Measurements from ENCODE around the gene CLTB.

The CLTB gene

GRCh38 chr5:176392526-176392925, 23.8 kb downstream of the CLTB start:
- TF ChIP-seq, protein P1, sequence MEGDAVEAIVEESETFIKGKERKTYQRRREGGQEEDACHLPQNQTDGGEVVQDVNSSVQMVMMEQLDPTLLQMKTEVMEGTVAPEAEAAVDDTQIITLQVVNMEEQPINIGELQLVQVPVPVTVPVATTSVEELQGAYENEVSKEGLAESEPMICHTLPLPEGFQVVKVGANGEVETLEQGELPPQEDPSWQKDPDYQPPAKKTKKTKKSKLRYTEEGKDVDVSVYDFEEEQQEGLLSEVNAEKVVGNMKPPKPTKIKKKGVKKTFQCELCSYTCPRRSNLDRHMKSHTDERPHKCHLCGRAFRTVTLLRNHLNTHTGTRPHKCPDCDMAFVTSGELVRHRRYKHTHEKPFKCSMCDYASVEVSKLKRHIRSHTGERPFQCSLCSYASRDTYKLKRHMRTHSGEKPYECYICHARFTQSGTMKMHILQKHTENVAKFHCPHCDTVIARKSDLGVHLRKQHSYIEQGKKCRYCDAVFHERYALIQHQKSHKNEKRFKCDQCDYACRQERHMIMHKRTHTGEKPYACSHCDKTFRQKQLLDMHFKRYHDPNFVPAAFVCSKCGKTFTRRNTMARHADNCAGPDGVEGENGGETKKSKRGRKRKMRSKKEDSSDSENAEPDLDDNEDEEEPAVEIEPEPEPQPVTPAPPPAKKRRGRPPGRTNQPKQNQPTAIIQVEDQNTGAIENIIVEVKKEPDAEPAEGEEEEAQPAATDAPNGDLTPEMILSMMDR (IDR thresholded peaks at IDR 0.05), result no peak
- Histone ChIP-seq H3K4me3 (no peak overlapping the region), H3K27ac (no peak overlapping the region)
- DNase-seq (ENCODE audit: low spot score), result no peak

DNA sequence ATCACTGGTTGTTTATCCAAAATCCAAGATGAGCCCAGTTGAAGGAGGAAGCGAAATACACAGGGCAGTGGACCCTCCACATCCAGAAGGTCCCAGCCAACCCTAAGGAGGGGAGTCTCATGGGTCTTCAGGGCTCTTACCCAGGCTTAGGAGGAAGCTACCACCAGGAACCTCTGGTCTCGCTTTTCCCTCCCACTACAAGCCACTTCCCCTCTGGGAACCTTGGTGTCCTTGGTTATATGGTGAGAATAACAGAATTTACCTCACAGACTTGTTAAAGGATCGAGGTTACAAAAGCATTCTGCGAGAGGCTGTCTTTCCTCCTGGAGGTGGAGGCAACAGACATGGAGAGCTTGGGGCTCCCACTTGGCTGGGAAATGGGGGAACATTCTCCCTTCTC, 24.3 kb downstream of the CLTB start:
- no peak for DNase-seq (ENCODE audit: low spot score)
- TF ChIP-seq, protein P1 (IDR thresholded peaks at IDR 0.05), result no peak
- Histone ChIP-seq H3K27ac (no peak overlapping the region), H3K4me3 (no peak overlapping the region)

- TF ChIP-seq, protein P1 (IDR thresholded peaks at IDR 0.05), result no peak
- Histone ChIP-seq H3K4me3 (no peak overlapping the region), H3K27ac (no peak overlapping the region)
- no peak for DNase-seq (ENCODE audit: low spot score)
These were observed 24.9 kb downstream of the CLTB start for GRCh38 chr5:176391479-176391878.

DNA sequence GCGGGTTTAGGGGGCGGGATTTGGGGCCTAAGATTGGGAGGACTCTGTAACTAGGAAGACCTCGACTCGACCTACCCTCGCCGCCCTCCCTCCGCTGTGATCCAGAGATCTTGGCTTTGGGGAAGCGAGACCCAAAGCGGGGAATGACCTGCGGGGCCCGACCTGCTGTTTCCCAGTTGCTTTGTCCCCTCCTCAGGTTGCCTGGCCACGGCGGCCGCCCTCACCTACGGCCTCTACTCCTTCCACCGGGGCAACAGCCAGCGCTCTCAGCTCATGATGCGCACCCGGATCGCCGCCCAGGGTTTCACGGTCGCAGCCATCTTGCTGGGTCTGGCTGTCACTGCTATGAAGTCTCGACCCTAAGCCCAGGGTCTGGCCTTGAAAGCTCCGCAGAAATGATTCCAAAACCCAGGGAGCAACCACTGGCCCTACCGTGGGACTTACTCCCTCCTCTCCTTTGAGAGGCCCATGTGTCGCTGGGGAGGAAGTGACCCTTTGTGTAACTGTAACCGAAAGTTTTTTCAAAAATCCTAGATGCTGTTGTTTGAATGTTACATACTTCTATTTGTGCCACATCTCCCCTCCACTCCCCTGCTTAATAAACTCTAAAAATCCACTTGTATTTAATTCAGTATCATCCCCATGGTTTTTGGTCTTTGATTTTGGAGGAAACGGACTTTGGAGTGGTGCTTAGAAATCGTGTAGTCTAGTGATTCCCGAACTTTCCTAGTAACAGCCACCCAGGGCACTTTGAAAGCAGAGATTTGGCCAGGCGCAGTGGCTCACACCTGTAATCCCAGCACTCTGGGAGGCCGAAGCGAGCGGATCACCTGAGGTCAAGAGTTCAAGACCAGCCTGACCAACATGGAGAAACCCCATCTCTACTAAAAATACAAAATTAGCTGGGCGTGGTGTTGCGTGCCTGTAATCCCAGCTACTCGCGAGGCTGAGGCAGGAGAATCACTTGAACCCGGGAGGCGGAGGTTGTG, 26.9 kb downstream of the CLTB start:
- Histone ChIP-seq H3K4me3 (peak overlapping the region; percentile 95), H3K27ac (peak overlapping the region; percentile 91 to 95)
- no peak for DNase-seq (ENCODE audit: low spot score)
- TF ChIP-seq, protein P1 (IDR thresholded peaks at IDR 0.05), result no peak

DNA sequence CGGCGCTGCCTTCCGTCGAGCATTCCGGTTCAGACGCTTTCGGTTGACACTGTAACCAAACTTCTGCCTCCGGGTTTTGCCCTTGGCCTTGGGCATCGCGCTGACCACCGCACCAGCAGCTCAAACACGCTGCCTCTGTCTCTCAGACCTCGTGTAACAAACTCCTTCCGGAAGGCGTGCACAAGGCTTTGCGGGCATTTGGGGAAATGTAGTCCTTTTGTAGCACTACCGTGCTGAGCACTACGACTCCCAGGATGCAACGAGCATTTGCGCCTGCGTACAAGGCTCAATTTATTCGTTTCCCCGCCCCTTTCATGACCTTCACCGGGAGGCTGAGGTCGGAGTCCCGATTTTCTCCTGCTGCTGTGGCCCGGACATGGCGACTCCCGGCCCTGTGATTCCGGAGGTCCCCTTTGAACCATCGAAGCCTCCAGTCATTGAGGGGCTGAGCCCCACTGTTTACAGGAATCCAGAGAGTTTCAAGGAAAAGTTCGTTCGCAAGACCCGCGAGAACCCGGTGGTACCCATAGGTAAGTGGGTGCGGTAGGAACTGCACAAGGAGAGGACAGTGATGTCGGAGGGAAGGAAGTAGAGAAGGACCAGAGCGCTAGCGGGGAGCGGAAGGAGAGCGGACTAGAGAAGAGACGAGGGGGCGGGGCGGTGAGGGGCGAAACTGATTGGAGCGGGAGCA, 27.8 kb downstream of the CLTB start, which contains the start of the genes HIGD2A and NOP16:
TSS of gene HIGD2A (plus strand) at position 308 of the 691 bp plus-strand sequence. CDS start at position 377, 69 bp downstream.
TSS of gene NOP16 (minus strand) at position 155 of the 691 bp plus-strand sequence. CDS start at position 96, 59 bp downstream.
- peak within 1 kb of the TSS; percentile 95 for H3K4me3 ChIP-seq
- TF ChIP-seq, protein P1 (IDR thresholded peaks at IDR 0.05), result no peak
- DNase-seq (ENCODE audit: low spot score), result peak; percentile 98
- peak within 1 kb of the TSS; percentile 91 to 95 for H3K27ac ChIP-seq

DNA sequence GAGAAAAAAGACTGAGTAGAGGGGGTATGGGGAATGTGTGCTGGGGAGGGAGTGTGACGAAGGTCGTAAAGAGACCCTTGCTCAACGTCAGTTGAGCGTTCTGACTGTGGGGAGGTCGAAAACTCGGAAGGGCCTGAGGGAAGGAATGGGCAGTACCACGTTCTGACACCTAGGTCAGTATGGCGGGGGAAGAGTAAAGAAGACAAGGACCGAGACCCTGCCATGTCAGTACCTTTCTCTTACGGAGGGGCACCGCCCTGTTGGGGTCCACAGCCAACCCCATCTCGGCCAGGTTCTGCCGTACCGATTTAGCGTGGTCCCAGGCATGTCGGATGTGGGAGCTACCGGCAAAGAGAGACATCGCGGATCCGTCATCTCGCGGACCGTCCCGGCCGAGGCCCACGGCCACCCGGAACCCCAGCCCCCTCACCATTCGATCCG, 28.3 kb downstream of the CLTB start:
- Histone ChIP-seq H3K4me3 (peak overlapping the region; percentile 95), H3K27ac (peak overlapping the region in 1 of 2 donors; percentile 95)
- DNase-seq (ENCODE audit: low spot score), result no peak
- TF ChIP-seq, protein P1 (IDR thresholded peaks at IDR 0.05), result no peak

All from coronary artery (tissue), 2 donors.